ENCODE results near the gene PWWP2B.
"Not testable (repeated sequence)": the region's sequence is repeated elsewhere in the genome, so short reads cannot be mapped to it uniquely, and the experiment has no call there.

Gene PWWP2B

DNA sequence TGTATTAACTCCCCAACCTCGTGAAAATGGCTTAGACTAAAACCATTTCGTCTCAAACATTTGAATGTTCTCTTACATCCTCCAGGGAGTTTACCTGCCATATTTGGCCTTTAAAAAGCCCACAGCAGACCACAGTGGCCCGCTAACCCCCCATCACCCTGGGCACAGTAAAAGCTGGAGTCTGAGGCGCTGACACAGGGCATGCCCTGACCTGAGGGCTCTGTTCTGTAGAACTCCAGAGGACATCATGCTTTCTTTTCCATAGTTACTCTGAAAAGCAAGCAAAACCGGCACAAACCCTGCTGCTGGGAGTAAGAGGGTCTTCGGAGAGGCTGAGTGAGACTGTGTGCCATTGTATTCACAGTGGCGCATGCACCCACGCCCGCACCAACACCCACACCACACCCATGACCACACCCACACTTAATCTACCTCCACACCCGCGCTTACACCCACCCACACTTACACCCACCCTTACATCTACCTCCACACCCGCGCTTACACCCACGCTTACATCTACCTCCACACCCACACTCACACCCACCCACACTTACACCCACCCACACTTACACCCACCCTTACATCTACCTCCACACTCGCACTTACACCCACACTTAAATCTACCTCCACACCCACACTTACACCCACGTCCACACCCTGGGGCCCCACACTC is 32.9 kb upstream of the PWWP2B start:
- DNase-seq (ENCODE audit: low read depth): no peak

DNA sequence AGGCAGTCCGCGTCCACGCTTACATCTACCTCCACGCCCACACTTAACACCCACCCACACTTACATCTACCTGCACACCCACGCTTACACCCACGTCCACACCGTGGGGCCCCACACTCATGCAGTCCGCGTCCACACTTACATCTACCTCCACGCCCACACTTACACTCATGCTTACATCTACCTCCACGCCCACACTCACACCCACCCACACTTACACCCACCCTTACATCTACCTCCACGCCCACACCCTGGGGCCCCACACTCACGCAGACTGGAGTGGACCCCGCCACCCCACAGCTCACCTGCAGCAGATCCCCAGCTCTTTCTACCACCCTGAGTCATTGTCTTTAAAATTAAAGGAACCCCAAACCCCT is 32.4 kb upstream of the PWWP2B start:
- peak; percentile 54 for DNase-seq (ENCODE audit: low read depth)

DNA sequence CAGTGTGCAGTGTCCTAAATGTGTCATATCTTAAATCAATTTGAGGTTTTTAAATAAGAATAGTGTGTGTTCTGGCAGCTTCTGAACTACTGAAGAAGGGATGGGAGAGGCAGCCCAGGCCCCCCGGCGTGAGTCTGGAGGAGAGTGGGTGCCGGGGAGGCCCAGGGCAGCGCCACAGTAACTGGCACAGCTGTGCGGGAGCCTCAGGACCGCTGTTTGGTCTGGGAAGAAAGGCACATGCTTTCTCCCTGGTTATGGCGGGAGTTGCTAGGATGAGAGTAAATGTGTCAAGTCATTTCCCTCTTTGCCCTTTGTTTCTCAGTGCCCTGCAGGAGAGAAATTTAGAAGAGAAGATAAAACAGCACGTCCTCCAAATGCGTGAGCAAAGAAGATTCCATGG is 31.9 kb upstream of the PWWP2B start:
- no peak for DNase-seq (ENCODE audit: low read depth)

DNA sequence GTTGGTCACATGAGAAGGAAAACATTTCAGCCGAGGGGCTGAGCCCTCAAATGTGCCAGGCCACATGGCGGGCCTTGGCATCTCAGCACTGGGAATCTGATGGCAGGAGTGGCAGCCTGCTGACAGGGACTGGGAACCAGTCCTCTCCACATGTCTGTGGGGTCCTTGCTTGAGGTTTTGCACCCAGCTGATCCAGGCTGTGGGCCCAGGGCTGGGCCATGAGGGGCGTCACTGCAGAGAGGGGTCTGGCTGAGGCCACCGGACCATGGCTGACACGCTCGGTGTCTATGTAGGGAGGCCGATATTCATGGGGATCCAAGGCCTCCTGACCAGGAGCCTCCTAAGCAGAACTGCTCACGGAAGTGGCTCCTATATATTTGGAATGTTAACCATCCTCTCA is 31.0 kb upstream of the PWWP2B start:
- no peak for DNase-seq (ENCODE audit: low read depth)

DNA sequence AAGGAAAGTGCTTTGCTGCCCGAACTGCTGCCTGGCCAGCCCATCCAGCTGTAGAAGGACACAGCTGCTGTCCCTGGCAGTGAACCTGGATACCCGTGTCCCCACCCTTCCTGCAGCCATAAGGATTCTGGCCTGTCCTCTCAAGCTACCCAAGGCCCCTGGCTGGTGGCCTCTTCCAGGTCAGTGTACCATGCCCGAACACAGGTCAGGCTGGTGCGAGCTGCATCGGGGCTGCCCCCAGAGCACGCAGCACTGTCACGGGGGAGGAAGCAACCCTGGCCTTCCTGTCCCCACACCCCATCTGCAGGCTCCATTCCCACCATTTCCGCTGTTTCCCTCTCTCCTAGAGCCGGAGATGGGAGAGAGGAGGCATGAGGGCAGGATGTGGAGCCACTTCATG is 30.5 kb upstream of the PWWP2B start:
- DNase-seq (ENCODE audit: low read depth): no peak

DNA sequence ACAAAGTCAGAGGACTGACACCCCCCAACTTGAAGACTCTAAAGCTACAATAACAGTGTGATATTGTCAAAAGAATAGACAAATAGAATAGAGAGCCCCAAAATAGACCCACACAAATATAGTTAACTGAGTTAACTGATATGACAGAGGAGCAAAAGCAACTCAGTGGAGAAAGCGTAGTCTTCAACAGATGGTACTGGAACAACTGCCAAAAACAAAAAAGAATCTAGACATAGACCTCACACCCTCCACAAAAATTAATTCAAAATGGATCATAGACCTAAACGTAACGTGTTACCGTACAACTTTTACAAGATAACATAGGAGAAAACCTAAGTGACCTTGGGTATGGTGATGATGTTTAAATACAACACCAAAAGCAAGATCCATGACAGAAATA is 28.6 kb upstream of the PWWP2B start:
- DNase-seq (ENCODE audit: low read depth): no peak

DNA sequence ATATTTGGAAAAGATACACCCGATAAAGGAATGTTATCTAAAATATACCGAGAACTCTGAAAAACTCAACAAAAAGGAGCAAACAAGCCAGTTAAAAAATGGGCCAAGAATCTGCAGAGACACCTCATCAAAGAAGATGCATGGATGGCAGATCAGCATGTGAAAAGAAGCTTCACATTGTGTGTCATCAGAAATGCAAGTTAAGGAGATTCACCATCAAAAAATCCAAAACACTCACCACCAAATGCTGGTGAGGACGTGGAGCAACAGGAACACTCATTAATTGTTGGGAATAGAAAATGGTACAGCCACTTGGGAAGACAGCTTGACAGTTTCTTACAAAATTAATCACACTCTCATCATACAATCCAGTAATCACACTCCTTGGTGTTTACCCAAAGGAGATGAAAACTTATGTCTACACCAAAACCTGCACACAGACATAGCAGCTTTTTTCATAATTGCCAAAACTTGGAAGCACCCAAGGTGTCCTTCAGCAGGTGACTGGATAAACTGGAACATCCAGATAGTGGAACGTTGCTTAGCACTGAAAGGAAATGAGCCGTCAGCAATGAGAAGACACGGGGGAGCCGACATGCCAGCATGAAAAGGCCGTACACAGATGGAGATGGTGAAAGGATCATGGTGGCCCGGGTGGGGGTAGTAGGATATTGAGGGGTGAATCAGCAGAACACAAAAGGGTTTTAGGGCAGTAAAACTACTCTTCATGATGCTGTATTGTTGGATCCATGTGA is 27.9 kb upstream of the PWWP2B start:
- DNase-seq (ENCODE audit: low read depth): no peak

DNA sequence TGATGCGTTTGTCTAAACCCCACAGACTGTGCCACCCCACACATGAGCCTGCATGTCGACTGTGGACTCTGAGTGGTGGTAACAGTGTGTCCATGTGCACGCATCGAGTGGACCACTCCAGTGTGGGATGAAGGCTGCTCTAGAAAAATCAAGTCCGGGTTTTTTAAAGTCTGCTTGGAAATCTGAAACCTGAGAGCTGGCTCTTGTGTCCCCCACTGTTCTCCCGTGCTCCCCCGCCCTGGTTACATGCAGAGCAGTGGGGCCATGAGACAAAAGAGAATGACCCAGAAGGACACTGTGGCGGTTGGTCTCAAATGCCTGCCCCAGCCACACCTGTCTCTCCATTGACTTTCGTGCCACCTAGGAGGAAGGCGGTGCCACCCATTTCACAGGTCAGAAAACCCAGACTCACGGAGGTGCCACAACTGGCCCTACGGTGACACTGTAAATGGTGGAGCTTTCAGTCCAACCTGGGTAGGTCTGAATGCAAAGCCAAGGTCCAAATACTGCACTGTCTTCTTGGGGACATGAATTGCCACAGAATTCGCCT is 27.3 kb upstream of the PWWP2B start:
- DNase-seq (ENCODE audit: low read depth): no peak

DNA sequence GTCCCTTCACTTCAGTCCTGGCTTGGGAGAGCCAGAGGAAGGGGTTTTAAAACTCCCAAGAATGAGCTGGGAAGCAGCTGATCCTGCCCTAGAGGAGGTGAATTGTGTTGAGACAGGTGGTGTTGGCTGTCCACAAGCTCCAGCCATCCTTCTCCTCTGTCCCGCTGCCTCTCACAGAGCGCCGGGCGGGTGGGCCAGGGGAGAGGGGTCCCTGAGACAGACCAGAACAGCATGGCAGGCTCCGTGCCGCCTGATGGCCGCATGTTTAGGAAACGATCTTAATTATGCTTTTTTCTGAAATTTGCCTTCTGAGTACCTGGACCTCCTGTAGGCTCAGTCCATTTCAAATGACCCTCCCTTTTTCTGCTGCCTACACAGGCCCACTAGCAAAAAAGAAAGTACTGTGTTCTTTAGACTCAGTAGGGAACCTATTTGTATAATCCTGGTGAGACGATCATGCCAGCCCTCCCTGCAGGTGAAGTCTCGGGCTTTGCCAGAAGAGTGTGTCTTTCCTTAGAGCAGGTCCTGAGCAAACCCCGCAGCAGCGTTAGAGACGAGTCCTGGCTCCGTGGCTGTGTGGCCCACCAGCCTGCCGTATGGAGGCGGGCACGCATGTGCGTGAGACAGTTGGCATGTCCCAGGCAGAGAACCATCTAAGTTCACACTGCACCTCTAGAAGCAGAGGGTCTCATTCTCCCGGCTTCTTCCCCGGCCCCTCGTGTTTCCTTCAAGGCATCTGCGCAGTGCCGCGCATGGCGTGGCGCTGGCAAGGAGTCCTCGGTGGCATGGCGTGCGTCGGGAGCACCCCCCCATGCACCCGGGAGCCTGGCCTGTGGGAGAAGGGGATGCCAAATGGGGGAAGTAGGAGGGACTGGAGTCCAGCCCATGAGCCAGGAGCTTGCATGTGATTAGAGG is 26.3 kb upstream of the PWWP2B start:
- no peak for DNase-seq (ENCODE audit: low read depth)

DNA sequence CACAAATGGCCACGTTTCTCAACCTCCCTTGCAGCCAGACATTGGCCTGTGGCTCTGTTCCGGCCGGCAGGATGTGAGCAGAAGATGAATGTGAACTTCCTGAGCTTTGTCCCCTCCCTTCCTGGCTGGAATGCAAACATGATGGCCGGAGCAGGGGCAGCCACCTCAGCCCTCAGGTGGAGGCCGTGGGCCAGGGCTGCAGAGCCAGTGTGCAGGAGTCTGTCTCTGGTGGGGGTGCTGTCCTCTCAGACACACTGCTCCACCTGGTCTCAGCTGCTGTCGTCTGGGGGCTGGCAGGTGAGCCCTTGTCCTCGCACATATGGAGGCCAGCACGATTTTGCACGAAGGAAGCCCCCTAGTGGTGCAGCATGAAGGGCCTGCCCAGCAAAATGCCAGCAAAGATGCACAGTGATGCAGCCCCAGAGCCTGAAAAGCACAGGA is 25.3 kb upstream of the PWWP2B start:
- DNase-seq (ENCODE audit: low read depth): no peak

DNA sequence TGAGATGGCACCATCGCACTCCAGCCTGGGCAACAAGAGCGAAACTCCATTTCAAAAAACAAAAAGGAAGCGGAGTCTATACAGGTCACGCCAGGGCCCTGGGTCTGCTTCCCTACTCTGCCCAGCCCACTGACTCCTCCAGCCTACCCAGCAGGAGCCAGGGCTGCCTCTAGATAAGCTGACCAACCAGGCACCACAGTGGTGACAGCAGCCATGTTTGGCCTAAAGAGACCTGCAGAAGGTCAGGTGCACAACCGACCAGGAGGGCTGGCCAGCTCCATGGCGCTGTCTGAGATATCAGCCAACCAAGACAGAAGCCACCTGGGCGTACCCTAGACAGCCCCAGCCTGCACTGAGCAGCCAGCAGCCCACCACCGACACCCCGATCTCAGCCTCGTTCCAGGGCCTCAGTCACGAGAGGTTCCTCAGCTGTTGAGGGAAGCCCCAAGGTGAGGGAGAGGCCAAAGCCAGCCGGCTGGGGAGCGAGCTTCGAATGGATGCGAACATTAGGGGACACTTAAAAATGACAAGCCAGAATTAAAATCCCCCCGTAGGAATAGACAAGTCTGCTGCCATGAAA is 24.4 kb upstream of the PWWP2B start:
- DNase-seq (ENCODE audit: low read depth): no peak

DNA sequence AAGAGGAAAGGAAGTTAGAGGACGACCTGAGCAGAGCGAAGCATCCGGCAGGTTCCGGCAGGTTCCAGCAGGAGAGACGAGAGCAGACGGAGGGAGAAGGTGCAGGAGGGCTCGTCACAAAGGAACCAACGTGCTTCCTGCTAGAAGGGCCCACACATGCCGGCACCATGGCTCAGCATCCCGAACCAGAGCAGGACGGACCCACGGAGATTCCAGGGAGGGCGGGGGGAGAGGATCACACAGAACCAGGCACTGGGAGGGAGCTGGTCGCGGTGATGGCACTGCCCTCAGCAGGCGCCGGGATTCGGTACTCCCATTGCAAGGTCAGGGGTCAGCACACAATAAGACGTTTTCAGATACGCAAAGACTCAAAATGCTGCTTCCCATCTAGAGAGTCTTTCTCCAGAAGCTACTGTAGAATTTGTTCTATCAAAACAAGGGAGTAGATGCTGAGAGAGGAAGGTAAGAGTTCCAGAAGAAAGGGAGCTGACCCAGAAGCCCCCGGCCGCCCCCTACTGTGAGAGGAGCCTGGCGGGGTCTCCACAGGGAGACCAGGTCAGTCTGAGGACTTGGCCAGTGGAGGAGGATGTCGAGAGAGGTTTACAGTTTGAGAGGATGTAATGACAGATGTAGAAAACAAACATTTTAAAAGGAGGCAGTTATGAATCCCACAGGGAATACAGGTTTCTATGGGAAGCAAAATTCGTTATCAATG is 23.6 kb upstream of the PWWP2B start:
- no peak for DNase-seq (ENCODE audit: low read depth)

DNA sequence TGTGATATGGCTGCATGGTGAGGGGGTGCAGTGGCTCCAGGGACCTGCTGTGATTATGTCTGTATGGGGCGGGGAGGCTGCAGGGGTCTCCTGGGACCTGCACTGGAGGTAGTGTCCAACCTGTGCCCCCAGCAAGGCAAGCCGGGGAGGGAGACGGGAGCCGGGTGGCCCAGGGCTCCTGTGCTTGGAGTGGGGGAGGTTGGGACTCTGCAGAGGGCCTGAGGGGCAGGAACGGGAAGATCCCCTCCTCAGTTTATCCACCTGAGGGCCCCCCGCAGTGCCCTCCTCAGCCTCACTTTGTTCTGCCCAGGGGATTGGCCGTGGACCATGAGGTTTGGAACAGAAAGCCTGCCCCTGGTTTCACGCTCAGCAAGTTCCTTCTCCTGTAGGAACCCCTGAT is 22.8 kb upstream of the PWWP2B start:
- DNase-seq (ENCODE audit: low read depth): no peak

DNA sequence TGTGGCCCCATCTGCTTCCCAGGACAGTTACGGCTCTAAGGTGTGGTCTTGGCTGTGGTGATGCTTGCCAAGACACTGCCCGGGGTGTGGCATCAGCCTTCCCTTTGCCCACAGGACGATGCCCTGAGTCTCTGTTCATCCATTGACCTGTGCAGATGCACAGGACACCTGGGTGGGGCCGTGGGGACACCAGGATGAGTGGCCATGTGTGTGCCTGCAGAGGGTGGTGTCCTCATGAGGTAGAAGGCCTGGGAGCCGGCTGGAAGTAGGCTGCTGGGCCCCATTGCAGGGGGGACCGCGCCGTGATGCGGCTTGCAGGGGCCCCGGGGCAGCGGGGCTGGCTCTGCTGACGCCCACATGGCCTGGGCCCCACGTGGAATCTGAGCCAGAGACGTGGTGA is 22.4 kb upstream of the PWWP2B start:
- no peak for DNase-seq (ENCODE audit: low read depth)

DNA sequence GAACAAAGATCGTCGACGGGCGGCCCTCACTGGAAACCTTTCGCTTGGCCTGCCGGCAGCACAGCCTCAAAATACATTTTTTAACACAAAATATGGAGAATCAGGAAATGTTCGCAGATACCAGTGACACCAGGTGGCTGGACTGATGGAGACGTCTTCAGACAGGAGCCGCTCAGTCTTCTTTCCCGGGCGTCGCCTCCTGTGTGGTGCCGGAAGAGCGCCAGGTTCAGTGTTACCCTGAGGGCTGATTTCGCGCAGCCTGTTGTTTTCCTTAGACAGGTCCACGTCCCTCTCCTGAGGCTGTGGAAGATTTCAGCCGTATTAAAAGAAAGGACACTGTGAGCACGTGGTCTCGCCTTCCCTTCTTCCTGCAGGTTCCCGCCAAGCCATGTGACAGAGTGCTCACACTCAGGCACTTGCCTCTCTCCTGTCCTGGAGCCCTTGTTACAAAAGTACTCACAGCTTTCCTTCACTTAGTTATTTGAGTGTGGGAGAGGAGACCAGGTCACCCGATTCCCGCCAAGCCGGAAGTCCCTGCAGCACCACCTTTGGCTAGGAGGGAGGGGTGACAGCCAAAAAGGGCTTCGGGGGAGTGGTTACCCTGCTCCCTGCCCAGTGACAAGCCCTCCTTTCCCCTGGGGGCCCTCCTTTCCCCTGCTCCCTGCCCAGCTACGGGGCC is 21.7 kb upstream of the PWWP2B start:
- DNase-seq (ENCODE audit: low read depth): no peak

DNA sequence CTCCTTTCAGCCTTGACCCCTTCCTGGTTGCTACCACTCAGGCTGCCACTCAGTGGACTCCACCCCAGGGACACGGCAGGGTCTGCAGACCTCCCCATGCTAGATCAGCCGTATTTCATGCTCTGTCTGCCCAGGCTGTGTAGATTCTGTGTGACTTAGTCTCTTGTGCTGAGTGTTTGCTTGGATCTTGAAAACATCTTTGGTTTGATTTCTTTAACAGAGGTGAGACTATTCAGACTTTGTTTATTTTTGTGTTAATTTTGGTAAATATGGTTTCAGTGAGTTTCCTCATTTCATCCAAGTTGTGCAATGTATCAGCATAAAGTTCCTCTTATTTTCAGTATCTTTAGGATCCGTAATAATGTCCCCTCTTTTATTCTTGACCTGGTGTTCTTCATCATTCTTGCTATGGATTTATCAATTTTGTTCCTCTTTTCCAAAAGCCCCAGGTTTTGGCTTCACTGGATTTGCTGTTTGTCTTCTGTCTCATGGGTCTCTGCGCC is 21.2 kb upstream of the PWWP2B start:
- no peak for DNase-seq (ENCODE audit: low read depth)

DNA sequence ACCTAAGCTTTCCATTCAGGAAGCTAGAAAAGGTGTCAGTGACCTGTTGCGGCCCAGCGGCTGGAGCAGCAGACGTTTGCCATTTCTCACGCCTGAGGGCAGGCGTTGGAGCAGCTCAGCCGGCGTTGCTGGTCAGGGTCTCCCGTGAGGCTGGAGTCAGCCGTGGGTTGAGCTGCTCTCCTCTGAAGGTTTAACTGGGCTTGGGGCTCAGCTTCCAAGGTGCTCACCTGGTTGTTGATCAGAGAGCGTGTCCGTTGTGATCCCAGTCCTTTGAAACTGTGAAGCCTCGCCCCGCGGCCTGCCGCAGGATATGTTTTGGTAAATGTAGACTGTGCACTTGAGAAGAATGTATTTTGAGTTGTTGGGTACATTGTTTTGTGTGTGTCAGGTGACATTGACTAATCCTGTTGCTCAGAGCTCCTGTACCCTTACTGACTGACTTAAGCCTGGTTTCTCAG is 20.6 kb upstream of the PWWP2B start:
- no peak for DNase-seq (ENCODE audit: low read depth)

DNA sequence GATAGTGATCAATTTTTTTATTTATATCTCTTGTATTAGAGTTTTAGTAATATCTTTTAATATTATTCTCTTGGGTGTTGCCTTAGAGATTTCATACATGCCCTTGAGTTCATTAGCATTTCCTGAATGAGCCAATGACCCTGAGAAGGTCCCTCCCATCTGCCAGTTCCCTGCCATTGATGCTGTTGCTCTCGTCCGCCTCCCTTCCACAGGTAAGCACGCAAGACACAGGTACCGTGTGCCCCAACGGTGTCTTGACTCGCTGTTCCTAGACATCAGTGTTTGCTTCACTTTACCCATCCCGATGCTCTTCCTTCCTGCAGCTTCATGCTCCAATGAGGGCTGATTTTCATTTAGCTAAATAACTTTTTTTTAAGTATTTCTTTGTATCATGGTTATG is 19.7 kb upstream of the PWWP2B start:
- DNase-seq (ENCODE audit: low read depth): no peak

DNA sequence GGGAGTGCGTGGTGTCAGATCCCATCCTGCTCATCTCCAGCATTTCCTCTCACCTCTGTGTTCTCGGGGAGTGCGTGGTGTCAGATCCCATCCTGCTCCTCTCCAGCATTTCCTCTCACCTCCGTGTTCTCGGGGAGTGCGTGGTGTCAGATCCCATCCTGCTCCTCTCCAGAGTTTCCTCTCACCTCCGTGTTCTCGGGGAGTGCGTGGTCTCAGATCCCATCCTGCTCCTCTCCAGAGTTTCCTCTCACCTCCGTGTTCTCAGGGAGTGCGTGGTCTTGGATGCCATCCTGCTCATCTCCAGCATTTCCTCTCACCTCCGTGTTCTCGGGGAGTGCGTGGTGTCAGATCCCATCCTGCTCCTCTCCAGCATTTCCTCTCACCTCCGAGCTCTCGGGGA is 18.0 kb upstream of the PWWP2B start:
- DNase-seq (ENCODE audit: low read depth): not testable (repeated sequence)

DNA sequence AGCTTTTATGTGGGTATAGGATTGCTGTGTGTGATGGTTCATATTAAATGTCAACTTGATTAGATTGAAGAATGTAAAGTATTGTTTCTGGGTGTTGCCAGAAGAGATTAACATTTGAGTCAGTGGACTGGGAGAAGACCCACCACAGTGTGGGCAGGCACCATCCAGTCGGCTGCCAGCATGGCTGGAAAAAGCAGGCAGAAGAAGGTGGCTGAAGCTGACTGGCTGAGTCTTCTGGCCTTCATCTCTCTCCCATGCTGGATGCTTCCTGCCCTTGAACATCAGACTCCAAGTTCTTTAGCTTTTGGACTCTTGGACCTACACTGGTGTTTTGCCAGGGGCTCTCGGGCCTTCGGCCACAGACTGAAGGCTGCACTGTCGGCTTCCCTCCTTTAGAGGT is 16.0 kb upstream of the PWWP2B start:
- DNase-seq (ENCODE audit: low read depth): not testable (repeated sequence)

DNA sequence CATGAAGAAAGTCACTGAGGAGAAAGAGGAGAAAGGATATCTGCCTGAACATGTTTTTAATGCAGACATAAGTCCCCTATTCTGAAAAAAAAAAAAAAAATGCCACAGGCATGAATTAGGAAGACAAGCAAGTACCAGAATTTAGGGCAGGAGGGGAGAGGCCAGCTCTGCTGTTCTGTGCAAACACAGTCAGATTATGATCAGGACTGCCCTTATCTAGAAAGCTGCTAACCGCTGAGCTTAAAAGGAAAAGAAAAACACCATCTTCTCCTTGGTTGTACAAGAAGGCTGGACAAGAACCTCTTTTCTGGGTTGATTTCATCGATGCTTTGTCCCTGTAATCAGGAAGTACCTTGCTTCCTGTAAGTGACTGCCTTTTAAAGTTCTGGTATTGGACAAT is 15.3 kb upstream of the PWWP2B start:
- no peak for DNase-seq (ENCODE audit: low read depth)
